RWPE2 (cell line): Measurements from ENCODE around the gene VSIG4.

Experiments
- ATAC-seq: fragments of 200-7000 bp; cut with Tn5 transposase; 3 replicates; pipeline ENCODE4 v1.9.1; 2021; ENCODE audit warnings: low read depth
- DNase-seq: peaks from one replicate; pipeline ENCODE4 v3.0.0-alpha.2; 2020; ENCODE audit warnings: low spot score
- H3K27ac ChIP-seq: fragments of 450-650 bp; 2 replicates; pipeline ENCODE4 v1.5.1; 2017; ENCODE audit warnings: mild to moderate bottlenecking; ENCODE audit not compliant: poor library complexity, severe bottlenecking
- H3K27me3 ChIP-seq: fragments of 250-450 bp; sonication (Bioruptor Pico); 2 replicates; pipeline ENCODE4 v1.5.1; 2021; ENCODE audit warnings: mild to moderate bottlenecking, moderate library complexity; ENCODE audit not compliant: insufficient read depth, poor library complexity, severe bottlenecking
- H3K36me3 ChIP-seq: fragments of 250-450 bp; sonication (Bioruptor Pico); 2 replicates; pipeline ENCODE4 v1.5.1; 2020; ENCODE audit warnings: low read depth, mild to moderate bottlenecking, moderate library complexity
- H3K4me1 ChIP-seq: fragments of 250-450 bp; sonication (Bioruptor Pico); 2 replicates; pipeline ENCODE4 v1.5.1; 2021; ENCODE audit warnings: mild to moderate bottlenecking, moderate library complexity; ENCODE audit not compliant: insufficient read depth, poor library complexity, severe bottlenecking
- H3K4me3 ChIP-seq: fragments of 250-450 bp; sonication (Bioruptor Pico); 2 replicates; pipeline ENCODE4 v1.5.1; 2021; ENCODE audit warnings: mild to moderate bottlenecking, moderate library complexity; ENCODE audit not compliant: severe bottlenecking
- H3K9me3 ChIP-seq: fragments of 250-450 bp; sonication (Bioruptor Pico); 2 replicates; pipeline ENCODE4 v1.5.1; 2021; ENCODE audit warnings: mild to moderate bottlenecking, moderate library complexity; ENCODE audit not compliant: severe bottlenecking
- CTCF ChIP-seq: fragments of 450-650 bp; IDR thresholded peaks from one replicate; pipeline ENCODE4 v1.5.1; 2017; ENCODE audit warnings: mild to moderate bottlenecking, moderate library complexity; ENCODE audit not compliant: poor library complexity, severe bottlenecking

VSIG4 gene

GRCh38 chrX:66039944-66040343 is at the start of gene VSIG4:
VSIG4 (minus strand) TSS chrX:66040080; CDS start chrX:66039998, 82 bp downstream.
- Histone ChIP-seq H3K27me3 (no peaks in the 10 kb centered on the region), H3K4me1 (no peaks in the 10 kb centered on the region), H3K4me3 (no peak within 1 kb of the TSS), H3K36me3 (no peaks in the 10 kb centered on the region), H3K9me3 (no peaks in the 10 kb centered on the region), H3K27ac (no peak within 1 kb of the TSS)
- ATAC-seq = no peak
- no peak for DNase-seq
- no peak for TF ChIP-seq CTCF

GRCh38 chrX:66076801-66077200 is 36.9 kb upstream of the VSIG4 start:
- no peak for TF ChIP-seq CTCF
- Histone ChIP-seq H3K4me1 (no peaks in the 10 kb centered on the region), H3K27me3 (no peaks in the 10 kb centered on the region), H3K36me3 (no peaks in the 10 kb centered on the region), H3K27ac (no peak overlapping the region), H3K9me3 (no peaks in the 10 kb centered on the region), H3K4me3 (no peak overlapping the region)
- ATAC-seq (no peak), DNase-seq (no peak)

- Histone ChIP-seq H3K27ac (no peak overlapping the region), H3K4me3 (no peak overlapping the region), H3K9me3 (no peaks in the 10 kb centered on the region), H3K4me1 (no peaks in the 10 kb centered on the region), H3K27me3 (no peaks in the 10 kb centered on the region), H3K36me3 (no peaks in the 10 kb centered on the region)
- ATAC-seq (no peak), DNase-seq (no peak)
- TF ChIP-seq CTCF = no peak
Measured at GRCh38 chrX:66074920-66075879, 35.3 kb upstream of the VSIG4 start.

- no peak for DNase-seq
Measured at GRCh38 chrX:66071126-66071525, 31.2 kb upstream of the VSIG4 start.

More at GRCh38 chrX:66071126-66071525, 31.2 kb upstream of the VSIG4 start:
- no peak for ATAC-seq
- H3K4me1 ChIP-seq = no peaks in the 10 kb centered on the region
- H3K36me3 ChIP-seq = no peaks in the 10 kb centered on the region
- no peaks in the 10 kb centered on the region for H3K27me3 ChIP-seq
- no peaks in the 10 kb centered on the region for H3K9me3 ChIP-seq
- H3K4me3 ChIP-seq = no peak overlapping the region
- no peak overlapping the region for H3K27ac ChIP-seq
- TF ChIP-seq CTCF = no peak
